ENCODE data around the gene GRPEL2.

GRPEL2 gene

DNA sequence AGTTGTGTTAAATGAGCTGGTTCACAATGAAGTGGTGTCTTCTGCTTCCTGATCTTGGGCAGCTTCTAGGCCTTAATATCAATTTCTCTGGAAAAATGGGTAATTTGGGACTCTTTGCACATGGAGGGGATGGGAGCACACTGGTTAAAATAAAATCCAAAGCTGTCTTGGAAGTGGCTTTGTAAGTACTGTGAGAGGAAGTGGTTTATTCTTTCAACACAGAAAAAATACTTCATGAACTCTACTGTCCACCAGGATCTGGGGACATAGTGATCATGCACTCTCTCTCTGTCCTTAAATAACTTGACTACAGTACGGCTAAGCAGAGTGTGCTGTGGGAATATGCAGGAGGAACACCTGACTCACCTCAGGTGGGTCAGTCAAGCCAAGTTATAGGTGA, 15.0 kb downstream of the GRPEL2 start:
- Mint-ChIP-seq H3K27me3 (no peaks in the 10 kb centered on the region), H3K4me1 (peaks cover 56% of the 10 kb centered on the region), H3K9me3 (no peaks in the 10 kb centered on the region), H3K27ac (peak overlapping the region; percentile 87), H3K4me3 (peak overlapping the region; percentile 42), H3K36me3 (peaks cover 11% of the 10 kb centered on the region)

DNA sequence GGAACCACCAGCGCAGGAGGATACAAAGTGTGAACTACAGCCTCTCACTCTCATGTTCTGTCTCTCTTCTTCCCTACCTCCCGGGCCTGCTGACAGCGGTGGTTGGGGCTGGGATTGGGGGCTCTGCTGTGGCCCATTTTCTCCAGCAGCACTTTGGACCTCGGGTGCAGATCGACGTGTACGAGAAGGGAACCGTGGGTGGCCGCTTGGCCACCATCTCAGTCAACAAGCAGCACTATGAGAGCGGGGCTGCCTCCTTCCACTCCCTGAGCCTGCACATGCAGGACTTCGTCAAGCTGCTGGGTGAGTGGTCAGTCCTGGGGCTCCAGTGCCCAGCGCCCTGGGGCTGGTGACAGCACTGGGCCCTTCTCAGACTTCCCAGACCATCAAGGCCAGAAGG, 17.2 kb downstream of the GRPEL2 start:
- Mint-ChIP-seq H3K27ac (no peak overlapping the region), H3K4me1 (peaks cover 42% of the 10 kb centered on the region), H3K27me3 (no peaks in the 10 kb centered on the region), H3K4me3 (no peak overlapping the region), H3K36me3 (peaks cover 4% of the 10 kb centered on the region), H3K9me3 (no peaks in the 10 kb centered on the region)

DNA sequence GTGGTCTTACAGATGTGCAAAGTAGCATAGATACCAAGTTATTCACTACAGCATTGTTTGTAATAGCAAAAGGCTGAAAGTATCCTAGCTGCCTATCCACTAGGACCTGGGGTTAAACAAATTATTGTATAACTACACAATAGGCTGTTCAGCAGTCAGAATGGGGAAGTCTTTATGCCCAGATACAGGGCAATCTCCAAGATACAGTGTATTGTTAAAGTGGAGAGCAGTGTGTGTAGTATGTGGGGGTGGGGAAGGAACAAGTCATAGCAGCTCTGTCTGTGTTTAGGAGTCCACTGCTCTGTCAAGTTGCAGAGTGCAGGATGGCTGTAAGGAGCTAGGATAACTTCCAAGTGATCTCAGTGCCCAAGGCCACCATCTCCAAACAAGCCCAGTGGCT, 18.1 kb downstream of the GRPEL2 start:
- Mint-ChIP-seq H3K4me1 (peaks cover 39% of the 10 kb centered on the region), H3K9me3 (no peaks in the 10 kb centered on the region), H3K27me3 (no peaks in the 10 kb centered on the region), H3K36me3 (peaks cover 4% of the 10 kb centered on the region), H3K27ac (no peak overlapping the region), H3K4me3 (no peak overlapping the region)

DNA sequence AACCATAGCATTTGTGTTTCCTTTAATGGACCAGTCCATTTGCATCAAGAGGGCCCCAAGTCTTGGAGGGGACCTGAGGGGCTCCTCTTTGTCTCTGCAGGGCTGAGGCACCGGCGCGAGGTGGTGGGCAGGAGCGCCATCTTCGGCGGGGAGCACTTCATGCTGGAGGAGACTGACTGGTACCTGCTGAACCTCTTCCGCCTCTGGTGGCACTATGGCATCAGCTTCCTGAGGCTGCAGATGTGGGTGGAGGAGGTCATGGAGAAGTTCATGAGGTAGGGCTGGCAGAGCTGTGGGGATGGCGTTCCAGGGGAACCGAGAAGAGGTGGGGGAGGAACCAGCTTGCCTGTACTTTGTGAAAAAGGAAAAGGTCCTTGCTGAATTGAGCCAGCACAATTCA, 18.6 kb downstream of the GRPEL2 start:
- peaks cover 4% of the 10 kb centered on the region for H3K36me3 Mint-ChIP-seq
- no peaks in the 10 kb centered on the region for H3K27me3 Mint-ChIP-seq
- no peak overlapping the region for H3K27ac Mint-ChIP-seq
- no peak overlapping the region for H3K4me3 Mint-ChIP-seq
- no peaks in the 10 kb centered on the region for H3K9me3 Mint-ChIP-seq
- H3K4me1 Mint-ChIP-seq: peaks cover 34% of the 10 kb centered on the region

DNA sequence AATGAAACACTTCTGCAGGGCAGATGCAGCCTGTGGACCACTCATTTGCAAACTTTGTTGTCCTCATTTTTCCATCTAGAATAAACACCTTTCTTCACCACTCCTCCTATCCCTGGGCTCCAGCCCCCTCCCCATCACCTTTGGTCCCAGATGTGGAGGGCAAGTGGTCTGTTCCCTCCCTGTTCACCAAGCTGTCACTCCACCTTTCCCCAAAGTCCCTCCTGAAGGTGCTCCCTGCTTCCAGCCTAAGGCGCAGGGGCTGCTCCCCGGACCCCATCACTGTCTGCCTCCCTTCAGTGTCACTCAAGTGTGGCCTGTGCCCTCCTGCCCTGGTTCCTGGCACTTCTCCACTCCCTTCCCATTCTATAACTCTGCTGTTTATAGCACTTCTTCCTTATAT, 19.4 kb downstream of the GRPEL2 start:
- Mint-ChIP-seq H3K4me1 (peaks cover 26% of the 10 kb centered on the region), H3K27ac (no peak overlapping the region)

DNA sequence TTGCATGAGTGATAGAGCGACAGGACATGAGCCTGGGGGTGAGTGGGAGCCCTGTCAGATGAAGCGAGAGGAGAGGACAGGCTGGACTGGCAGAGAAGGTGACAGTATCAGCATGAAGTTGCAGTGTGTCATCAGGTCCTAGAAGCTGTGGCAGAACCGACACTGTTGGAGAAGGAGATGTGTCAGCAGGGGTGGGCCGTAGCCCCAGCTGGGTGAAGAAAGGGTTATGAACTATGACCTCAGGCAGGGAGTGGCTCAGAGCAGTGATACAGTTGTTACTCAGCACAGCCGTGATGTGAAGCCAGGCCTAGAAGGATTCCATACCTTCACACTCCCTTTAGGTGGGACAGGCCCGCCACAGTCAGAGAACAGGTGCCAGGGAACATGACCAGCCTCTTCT, 20.1 kb downstream of the GRPEL2 start:
- no peak overlapping the region for H3K27ac Mint-ChIP-seq

More for the DNA sequence above, 19.4 kb downstream of the GRPEL2 start:
- H3K27me3 Mint-ChIP-seq: no peaks in the 10 kb centered on the region
- H3K36me3 Mint-ChIP-seq: peaks cover 4% of the 10 kb centered on the region
- H3K4me3 Mint-ChIP-seq: no peak overlapping the region
- H3K9me3 Mint-ChIP-seq: no peaks in the 10 kb centered on the region

DNA sequence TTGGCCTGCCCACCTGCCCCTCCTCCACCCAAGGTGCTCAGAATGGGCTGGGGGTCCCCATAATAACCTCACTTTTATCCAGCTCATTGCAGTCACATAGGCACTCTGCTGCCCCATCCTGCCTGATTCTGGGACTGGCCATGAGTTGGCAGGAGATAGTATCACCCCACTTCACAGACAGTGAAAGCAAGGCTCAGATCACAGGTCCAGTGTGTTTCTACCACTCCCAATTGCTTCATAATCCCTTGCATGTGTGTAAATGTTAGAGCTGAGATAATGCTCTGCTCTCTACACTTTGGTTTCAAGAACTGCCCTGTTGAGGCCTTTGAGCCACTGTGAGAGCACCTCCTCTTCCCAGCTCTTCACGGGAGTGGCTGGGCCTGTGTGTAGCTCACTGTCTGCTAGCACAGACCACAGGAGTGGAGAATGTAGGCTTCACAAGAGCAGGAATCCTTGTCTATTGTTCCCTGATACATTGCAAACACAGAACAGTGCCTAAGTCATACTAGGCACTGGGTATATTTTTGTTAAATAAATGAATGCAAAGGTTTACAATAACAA, 20.9 kb downstream of the GRPEL2 start:
- Mint-ChIP-seq H3K4me3 (no peak overlapping the region), H3K27me3 (no peaks in the 10 kb centered on the region), H3K4me1 (peaks cover 14% of the 10 kb centered on the region), H3K9me3 (no peaks in the 10 kb centered on the region), H3K36me3 (peaks cover 4% of the 10 kb centered on the region), H3K27ac (no peak overlapping the region)

More for the DNA sequence above, 20.1 kb downstream of the GRPEL2 start:
- Mint-ChIP-seq H3K36me3 (peaks cover 4% of the 10 kb centered on the region), H3K27me3 (no peaks in the 10 kb centered on the region), H3K4me3 (no peak overlapping the region), H3K9me3 (no peaks in the 10 kb centered on the region), H3K4me1 (peaks cover 19% of the 10 kb centered on the region)

DNA sequence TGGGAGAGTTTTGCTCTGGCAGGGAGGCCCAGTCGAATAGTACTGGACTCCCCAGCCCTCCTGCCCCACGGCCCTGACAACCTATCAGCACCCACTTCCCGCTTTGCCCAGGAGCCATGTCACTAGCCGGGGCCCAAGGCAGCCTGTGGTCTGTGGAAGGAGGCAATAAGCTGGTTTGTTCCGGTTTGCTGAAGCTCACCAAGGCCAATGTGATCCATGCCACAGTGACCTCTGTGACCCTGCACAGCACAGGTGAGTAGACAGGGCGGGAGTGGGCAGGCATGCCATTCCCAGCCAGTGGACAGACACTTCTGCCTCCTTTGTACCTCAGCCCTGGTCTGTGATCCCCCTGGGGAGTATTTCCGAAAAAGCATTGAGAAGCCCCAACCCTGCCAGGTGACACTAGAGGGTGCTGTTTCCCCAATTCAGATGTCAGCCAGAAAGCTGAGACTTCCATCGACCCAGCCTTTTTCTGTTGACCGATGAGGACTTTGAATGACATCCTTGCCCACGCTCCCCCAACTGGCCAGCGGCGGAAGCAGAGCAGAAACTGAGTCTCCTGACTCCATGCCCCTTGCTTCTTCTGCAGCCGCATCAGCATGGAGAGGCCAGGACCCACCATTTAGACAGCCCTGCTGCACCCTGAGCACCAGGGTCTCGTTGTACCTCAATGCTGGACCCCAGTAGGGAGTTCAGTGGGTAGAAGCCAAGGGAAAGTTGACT, 22.1 kb downstream of the GRPEL2 start:
- Mint-ChIP-seq H3K9me3 (no peaks in the 10 kb centered on the region), H3K27me3 (no peaks in the 10 kb centered on the region), H3K27ac (peak overlapping the region; percentile 30), H3K36me3 (peaks cover 4% of the 10 kb centered on the region), H3K4me3 (no peak overlapping the region), H3K4me1 (peaks cover 17% of the 10 kb centered on the region)

DNA sequence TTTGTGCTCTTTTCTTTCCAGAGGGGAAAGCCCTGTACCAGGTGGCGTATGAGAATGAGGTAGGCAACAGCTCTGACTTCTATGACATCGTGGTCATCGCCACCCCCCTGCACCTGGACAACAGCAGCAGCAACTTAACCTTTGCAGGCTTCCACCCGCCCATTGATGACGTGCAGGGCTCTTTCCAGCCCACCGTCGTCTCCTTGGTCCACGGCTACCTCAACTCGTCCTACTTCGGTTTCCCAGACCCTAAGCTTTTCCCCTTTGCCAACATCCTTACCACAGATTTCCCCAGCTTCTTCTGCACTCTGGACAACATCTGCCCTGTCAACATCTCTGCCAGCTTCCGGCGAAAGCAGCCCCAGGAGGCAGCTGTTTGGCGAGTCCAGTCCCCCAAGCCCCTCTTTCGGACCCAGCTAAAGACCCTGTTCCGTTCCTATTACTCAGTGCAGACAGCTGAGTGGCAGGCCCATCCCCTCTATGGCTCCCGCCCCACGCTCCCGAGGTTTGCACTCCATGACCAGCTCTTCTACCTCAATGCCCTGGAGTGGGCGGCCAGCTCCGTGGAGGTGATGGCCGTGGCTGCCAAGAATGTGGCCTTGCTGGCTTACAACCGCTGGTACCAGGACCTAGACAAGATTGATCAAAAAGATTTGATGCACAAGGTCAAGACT, 22.8 kb downstream of the GRPEL2 start:
- Mint-ChIP-seq H3K36me3 (peaks cover 4% of the 10 kb centered on the region), H3K4me1 (peaks cover 13% of the 10 kb centered on the region), H3K4me3 (no peak overlapping the region), H3K27ac (no peak overlapping the region), H3K9me3 (no peaks in the 10 kb centered on the region), H3K27me3 (no peaks in the 10 kb centered on the region)

DNA sequence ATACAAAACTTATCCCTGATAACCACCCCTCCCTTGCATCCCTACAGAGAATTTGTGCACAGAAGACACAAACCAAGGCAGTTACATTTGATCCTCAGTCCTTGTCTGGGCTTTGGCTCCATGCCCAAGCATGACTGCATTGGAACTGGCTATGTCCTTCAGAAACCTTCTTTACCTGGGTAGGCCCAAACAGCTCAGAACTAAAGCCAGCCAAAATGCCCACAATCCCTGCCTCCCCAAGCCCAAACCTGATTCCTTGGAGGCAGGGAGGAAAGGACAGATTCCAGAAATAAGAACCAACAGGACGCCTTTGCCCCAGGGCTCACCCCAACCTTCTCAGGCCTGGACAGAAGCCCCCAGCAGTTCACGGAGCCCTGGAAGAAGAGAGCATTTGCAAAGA, 25.6 kb downstream of the GRPEL2 start:
- Mint-ChIP-seq H3K4me3 (no peak overlapping the region), H3K9me3 (no peaks in the 10 kb centered on the region), H3K36me3 (no peaks in the 10 kb centered on the region), H3K4me1 (peaks cover 13% of the 10 kb centered on the region), H3K27ac (no peak overlapping the region), H3K27me3 (no peaks in the 10 kb centered on the region)

DNA sequence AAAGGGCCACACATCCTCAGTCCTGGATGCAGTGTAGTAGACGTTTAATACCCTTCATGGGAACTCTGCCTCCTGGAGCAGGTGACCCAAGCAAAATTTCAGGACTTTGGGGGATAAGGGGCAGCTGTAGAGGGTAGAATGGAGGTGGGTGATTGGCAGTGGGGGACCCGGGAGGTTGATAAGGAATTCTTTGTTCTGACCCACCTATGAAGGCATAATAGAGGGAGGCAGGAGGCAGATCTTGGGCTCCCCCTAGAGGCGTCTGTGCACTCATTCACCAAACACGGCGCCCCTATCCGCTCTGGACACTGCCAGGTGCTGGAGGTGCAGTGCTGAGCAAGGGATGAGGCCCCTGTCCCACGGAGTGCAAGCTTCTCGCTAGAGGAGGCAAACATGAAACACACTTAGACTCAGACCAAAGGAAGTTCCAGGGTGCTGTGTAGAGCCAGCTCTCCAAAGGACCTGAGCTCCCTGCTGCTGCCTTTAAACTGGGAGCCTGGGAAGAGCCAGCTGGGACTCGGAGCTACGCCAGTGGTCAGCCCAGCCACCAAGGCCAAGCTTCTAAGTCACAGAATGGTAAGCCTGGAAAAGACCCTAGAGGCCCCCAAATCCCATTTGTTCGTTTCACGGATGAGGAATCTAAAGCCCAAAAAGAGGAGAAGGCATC, 26.1 kb downstream of the GRPEL2 start:
- no peaks in the 10 kb centered on the region for H3K36me3 Mint-ChIP-seq
- peaks cover 13% of the 10 kb centered on the region for H3K4me1 Mint-ChIP-seq
- no peak overlapping the region for H3K27ac Mint-ChIP-seq
- no peaks in the 10 kb centered on the region for H3K27me3 Mint-ChIP-seq
- no peaks in the 10 kb centered on the region for H3K9me3 Mint-ChIP-seq
- H3K4me3 Mint-ChIP-seq: no peak overlapping the region

DNA sequence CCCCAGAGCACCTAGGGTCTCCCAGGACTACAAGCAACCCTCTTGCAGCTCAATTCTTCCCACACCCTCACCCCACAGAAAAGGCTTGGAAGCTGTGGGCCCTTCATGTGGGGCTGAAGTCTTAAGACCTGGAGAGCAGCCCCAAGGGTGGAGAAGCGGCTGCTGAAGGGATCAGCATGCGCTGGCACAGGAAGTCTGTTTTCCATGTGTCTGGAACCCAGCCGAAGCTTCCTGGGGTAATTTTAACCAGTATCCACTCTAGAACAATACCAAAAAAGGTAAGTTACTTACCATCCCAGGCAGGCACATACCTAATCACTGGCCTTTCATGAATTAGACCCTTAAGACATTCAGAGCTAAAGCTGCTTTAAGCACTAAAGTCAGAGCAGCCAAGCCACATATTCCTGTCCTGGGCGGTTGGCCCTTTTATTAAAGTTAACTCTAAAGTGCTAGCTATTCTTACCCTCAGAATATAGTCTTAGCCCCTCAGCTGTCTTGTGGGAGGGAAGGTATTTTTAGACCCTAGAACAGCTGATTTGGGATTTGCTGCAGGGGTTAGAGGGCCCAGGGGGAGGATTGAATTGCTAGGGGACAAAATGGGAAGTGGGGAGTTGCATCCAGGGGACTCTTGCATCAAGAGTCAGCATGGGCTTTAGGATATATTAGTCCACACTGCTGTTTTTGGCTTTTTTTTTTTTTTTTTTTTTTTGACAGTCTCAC, 26.9 kb downstream of the GRPEL2 start:
- H3K9me3 Mint-ChIP-seq: no peaks in the 10 kb centered on the region
- peaks cover 11% of the 10 kb centered on the region for H3K4me1 Mint-ChIP-seq
- no peaks in the 10 kb centered on the region for H3K36me3 Mint-ChIP-seq
- H3K4me3 Mint-ChIP-seq: no peak overlapping the region
- H3K27me3 Mint-ChIP-seq: no peaks in the 10 kb centered on the region
- no peak overlapping the region for H3K27ac Mint-ChIP-seq

DNA sequence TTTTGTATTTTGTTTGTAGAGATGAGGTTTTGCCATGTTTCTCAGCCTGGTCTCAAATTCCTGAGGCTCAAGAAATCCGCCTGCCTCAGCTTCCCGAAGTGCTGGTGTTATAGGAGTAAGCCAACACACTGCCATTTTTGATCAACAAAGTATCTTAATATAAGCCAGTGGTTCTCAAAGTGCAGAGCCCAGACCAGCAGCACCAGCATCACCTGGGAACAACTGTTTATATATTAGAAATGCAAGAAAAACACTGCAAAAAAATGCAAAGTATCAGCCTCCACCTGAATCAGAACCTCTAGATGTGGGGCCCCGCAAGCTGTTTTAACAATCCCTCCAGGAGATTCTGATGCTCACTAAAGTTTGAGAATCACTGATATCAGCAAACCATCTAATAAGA, 27.6 kb downstream of the GRPEL2 start:
- no peak overlapping the region for H3K27ac Mint-ChIP-seq
- H3K9me3 Mint-ChIP-seq: no peaks in the 10 kb centered on the region
- no peaks in the 10 kb centered on the region for H3K36me3 Mint-ChIP-seq
- H3K27me3 Mint-ChIP-seq: no peaks in the 10 kb centered on the region
- H3K4me1 Mint-ChIP-seq: peaks cover 6% of the 10 kb centered on the region
- H3K4me3 Mint-ChIP-seq: no peak overlapping the region

DNA sequence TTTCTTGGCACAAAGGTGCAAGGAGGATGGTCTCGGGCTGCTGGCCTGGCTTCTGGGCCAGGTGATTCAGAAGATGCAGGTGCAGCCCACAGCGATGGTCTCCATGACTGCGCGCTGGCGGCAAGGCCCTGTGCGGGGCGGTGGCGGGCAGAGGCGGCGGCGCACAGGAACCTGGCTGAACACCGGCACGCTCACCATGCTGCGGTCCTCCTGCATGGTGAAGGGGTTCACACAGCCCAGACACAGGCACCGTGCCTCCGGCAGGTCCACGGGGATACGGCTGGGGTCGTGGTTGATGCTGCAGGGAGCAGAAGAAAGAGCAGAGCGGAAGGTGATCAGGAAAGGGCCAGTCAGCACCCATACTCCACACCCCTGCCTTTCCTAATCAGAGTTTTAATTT, 29.0 kb downstream of the GRPEL2 start:
- Mint-ChIP-seq H3K36me3 (no peaks in the 10 kb centered on the region), H3K4me3 (no peak overlapping the region), H3K9me3 (no peaks in the 10 kb centered on the region), H3K27ac (no peak overlapping the region), H3K4me1 (peaks cover 6% of the 10 kb centered on the region), H3K27me3 (no peaks in the 10 kb centered on the region)

DNA sequence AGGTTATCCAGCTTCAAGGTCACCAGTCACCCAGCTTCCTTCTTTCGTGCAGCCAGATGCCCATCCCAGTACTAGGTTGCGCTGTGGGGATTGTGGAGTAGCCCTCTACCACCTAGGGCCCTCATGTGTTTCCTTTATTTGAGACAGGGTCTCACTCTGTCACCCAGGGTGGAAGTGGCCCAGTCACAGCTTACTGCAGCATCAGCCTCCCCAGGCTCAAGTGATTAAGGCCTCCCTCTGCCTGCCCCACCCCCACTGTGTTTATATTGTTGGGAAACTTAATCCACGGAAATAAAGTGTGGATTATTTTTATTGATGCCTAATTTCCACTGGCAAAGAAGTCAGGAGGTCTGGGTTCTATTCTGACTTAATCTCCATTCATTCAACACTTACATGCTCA, 29.5 kb downstream of the GRPEL2 start:
- Mint-ChIP-seq H3K27ac (no peak overlapping the region), H3K9me3 (no peaks in the 10 kb centered on the region), H3K36me3 (no peaks in the 10 kb centered on the region), H3K4me3 (no peak overlapping the region), H3K27me3 (no peaks in the 10 kb centered on the region), H3K4me1 (peaks cover 6% of the 10 kb centered on the region)
